NK-92 treated with Interleukin-12 subunit alpha and Interleukin-12 subunit beta, amount 100 ng/mL, for 24 hours (cell line): Measurements from ENCODE around the gene CHST5.
"Not testable (repeated sequence)": the region's sequence is repeated elsewhere in the genome, so short reads cannot be mapped to it uniquely, and the experiment has no call there.

Experiments used
- DNase-seq: peaks from one replicate; lab custom pipeline; 2025; lab: John Stamatoyannopoulos, UW

CHST5 gene

DNA sequence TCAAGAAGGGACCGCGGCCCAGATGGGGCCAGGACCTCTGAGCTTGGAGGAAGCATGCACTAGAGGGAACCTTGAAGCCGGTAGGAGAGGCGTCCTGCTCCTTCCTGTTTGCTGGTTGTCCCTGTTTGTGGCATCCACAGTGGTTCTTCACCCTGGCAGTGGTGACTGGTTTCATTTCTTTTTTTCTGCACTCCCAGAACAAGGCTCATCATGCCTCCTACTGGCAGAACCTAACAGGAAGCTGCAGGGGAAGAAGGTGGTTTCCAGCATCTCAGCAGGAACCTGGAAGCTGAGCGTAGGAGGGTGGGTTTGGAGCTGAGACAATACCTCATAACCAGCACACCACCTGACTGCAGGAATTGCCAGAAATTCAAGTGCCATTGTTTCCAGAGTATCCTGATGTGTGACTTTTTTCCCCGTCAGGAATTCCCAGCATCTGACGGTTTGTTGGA, 14.3 kb upstream of the CHST5 start:
- DNase-seq, result no peak

GRCh38 chr16:75548456-75548855, 12.5 kb upstream of the CHST5 start:
- DNase-seq, result not testable (repeated sequence)

DNA sequence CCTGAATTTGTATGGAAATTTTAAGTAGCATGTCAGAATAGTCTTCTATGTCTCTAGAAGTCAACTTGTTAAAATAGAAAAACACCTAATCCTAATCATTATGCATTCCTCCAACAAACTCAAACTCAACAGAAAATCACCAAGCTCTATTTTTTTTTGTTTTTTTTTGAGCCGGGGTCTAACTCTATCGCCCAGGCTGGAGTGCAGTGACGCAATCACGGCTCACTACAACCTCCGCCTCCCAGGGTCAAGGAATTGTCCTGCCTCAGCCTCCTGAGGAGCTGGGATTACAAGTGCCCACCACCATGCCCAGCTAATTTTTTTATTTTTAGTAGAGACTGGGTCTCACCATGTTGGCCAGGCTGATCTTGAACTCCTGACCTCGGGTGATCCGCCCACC, 10.4 kb upstream of the CHST5 start:
- no peak for DNase-seq

DNA sequence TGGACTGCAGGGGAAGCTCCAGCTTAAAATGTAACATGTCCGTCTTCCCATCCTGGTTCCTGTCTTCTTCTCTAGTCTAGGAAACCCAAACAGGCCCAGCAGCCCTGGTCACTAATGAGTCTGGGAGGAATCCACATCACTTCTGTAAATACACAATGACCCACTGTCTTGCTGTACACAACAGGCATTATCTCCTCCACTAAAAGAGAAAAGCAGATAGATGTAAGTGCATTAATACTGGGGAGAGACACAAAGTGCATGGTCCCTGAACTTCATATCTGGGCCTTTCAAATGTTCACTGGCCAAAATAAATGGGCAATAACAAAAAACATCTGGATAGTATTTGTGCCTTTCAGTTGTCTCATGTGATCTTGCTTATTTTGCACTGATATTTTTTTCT, 10.0 kb upstream of the CHST5 start:
- not testable (repeated sequence) for DNase-seq

- not testable (repeated sequence) for DNase-seq
These were observed 6.6 kb upstream of the CHST5 start for GRCh38 chr16:75542462-75542861.

- no peak for DNase-seq
These were observed 5.3 kb upstream of the CHST5 start for GRCh38 chr16:75541236-75541635.

DNA sequence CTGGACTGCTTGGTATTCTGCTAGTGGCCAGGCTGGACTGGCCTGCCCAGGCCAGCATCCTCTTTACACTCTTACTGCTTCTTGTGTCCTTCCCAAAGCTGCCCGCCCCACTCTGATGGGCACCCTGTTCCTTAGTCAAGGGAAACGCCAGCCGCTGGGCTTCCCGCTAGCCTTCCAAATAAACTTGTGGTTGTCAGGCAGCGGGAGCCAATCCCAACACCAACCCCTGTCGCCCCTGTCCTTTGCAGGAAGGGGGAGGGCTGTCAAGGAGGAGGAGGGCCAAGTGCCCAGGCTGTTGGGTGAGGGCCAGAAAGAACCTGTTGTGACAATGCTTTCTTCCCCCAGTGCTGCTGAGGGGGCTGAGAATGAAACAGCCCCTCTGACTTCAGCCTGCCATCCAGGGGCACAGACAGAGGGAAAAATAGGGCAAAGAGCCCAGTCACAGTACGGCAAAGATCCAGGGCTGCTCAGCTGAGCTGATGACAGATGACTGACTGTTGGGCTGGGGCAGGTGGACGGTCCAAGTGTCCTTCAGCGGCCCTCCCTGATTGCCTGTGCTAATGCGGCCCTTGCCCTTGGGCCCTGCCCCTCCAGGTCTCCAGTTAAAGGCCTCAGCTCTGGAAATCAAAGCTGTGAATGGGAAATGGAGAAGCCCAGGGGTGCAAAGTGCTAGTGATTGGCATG, 3.1 kb upstream of the CHST5 start:
- not testable (repeated sequence) for DNase-seq

- no peak for DNase-seq
These were observed 1.9 kb upstream of the CHST5 start for GRCh38 chr16:75537776-75538175.

- DNase-seq, result no peak
These were observed 581 bp downstream of the CHST5 start for GRCh38 chr16:75535211-75535843.

DNA sequence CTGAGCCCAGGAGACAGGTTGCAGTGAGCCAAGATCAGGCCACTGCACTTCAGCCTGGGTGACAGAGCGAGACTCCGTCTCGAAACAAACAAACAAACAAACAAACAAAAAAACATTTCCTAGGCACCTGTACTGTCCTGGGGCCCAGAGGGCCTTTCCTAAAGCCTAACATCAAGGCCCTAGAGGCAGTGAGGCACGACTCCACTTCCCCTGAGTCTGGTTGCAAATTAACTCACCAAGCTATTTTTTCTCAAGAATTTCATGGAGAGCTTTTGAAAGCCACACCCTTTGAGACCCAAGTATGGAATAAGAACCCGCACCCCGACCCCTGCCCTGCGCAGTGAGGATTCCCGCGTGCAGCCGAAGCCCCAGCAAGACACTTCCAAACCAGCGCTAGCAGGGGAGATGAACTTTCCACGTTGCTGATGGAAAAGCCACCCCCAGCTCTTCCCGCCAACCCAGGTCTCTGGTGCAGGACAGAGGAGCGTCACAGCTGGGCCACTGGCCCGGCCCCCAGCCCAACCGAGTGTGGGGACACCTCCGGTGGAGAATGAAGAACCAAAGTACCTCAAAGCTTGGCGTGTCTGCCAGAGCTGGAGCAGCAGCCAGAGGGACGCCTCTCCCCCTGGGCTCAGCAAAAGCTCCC, 1.2 kb downstream of the CHST5 start:
- no peak for DNase-seq

DNA sequence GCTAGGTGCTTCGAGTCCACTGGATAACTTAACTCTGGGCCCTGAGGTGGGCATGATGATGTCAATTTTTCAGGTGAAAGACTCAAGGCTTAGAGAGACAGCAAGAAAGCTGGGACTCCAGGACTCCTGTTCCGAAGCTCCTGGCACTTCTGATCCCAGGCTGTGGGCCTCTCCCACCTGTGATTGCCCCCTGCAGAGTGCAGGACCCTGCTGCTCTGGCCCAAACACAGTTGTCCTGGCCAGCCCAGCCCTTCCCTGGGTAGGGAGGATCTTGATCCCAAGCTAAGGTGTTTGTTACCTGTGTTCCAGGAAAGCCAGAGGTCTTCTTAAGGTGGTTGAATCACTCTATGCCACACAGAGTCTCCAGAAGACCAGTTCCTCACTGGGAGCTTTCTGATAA, 3.1 kb downstream of the CHST5 start:
- no peak for DNase-seq

- no peak for DNase-seq
These were observed 3.7 kb downstream of the CHST5 start for GRCh38 chr16:75532142-75532765.

GRCh38 chr16:75529959-75530358, 5.9 kb downstream of the CHST5 start:
- no peak for DNase-seq

DNA sequence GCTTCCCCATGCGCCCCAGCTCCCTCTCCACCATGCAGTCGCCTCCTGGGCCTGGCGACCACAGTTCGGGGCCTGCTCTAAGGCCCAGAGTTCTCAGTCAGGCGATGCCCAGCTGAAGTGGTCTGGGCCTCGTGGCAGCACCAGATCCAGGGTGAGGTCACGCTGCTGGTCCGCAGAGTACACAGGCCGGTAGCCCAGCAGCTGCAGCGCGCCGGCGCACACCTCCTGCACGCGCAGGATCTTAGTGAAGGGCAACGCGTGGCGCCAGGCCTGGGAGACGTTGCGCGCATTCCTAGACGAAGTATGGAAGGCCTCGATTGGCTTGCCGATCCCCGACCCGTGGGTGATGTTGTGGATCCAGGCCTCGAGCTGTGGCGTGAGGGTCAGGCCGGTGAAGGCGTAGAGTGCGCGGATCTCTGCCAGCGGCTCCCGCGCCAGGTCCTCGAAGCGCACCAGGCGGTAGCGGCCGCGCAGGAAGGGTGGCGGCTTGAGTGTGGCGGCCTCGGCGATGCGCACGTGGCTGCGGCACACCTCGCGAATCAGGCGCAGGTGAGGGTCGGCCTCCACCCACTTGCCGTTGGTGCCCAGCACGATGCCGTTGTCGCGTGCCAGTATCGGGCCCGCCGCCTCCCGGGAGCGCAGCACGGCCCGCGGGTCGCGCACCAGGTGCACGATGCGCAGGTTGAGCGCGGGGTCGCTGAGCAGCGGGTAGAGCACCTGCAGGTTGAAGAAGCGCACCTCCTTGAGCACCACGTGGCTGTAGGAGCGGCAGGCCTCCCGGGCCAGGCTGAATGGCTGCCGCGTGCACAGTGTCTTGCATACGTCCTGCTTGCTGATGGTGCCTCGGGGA, 6.6 kb downstream of the CHST5 start:
- no peak for DNase-seq

GRCh38 chr16:75527825-75528299, 8.0 kb downstream of the CHST5 start:
- no peak for DNase-seq

- DNase-seq, result no peak
These were observed 9.7 kb downstream of the CHST5 start for GRCh38 chr16:75526032-75526790.

DNA sequence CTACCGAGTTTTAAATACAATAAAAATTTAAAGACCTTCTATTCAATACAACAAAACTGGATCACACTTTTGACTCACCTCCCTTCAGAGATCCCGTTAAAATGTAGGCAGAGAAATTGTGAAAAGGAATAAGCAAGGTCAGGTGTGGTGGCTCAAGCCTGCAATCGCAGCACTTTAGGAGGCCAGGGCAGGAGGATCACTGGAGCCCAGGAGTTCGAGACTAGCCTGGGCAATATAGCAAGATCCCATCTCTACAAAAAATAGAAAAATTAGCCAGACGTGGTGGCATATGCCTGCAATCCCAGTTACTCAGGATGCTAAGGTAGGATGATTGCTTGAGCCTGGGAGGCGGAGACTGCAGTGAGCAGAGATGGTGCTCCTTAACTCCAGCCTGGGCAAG, 16.7 kb downstream of the CHST5 start:
- DNase-seq, result no peak

DNA sequence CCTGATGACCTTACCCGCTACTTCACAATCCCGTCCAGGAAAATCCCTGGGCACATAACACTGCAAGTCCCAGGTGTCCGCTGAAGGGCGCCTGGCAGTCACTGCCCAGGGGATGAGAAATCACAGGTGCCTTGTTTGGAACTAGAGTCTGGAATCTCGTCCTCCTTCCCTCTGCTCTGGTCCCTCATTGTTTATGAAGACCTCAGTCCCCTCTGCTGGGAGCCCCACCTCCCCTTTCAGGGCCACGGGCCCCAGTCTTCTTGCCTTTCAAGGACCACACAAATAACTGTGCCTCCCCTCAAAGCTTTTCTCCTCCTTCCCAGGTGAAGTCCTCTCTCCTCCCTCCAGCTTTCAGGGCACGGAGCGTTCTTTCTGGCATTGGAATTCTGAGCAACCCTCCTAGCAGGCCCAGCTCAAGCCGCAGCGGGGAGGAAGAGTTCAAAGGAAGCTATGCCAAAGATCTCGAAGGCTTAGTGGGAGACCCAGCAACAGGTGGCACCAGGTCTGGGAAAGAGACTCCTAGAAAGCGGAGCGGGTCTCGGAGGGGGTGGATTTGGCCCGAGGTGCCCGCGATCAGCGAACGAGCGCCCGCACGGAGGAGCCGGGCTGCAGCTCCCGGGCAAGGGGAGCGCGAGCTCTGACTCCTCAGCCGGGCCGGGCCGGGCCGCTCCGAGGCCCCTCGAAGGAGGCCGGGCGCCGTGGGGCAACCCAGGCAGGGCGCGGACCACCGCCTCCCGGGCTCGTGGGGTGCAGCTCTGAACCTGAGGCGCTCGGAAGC, 19.5 kb downstream of the CHST5 start:
- DNase-seq, result not testable (repeated sequence)

GRCh38 chr16:75514296-75514695, 21.6 kb downstream of the CHST5 start:
- no peak for DNase-seq

- DNase-seq, result no peak
These were observed 29.3 kb downstream of the CHST5 start for GRCh38 chr16:75506574-75506973.
